HG03520 (cell line): ENCODE results near the gene TMEM132E.

ENCODE experiments used
- ATAC-seq: cut with Tn5 transposase; IDR thresholded peaks from one replicate; pipeline ENCODE4 v1.9.1; 2021; ENCODE audit warnings: mild to moderate bottlenecking, moderate library complexity; ENCODE audit not compliant: unreplicated experiment

The TMEM132E gene

DNA sequence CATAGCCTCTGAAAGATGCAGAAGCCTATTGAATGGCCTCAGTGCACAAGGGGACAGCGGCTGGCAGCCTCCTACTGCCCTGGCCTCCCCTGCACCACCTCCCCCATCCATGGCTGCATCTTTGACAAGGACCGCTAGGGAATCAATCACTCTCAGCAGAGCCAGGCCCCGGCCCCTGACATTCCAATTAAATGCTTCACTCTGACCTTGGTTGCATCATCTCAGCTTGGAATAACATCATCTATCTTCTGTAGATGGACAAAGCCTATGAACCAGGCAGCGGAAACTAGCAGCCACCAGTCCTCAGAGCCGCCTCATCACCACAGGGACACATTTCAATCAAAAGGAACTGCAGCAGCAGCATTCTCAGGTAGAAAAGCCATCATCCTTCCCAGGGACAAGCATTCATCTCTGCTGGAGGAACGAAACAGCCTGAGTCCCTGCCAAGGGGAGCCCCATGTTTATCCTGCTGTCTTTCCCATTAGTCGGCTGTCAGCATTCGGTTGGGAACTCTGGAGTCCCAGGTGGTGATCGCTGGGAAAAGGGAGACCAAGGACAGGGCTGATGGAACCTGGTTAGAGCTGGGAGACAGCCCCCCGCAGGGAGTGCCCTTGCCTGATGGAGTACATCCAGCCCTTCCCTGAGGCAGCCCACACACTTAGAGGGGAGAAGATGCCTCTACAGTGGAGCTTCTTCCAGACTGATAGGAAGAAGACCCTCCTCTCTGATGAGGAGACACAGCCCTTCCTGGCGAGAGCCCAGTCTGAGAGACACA is 11.5 kb upstream of the TMEM132E start:
- ATAC-seq, result no peak

DNA sequence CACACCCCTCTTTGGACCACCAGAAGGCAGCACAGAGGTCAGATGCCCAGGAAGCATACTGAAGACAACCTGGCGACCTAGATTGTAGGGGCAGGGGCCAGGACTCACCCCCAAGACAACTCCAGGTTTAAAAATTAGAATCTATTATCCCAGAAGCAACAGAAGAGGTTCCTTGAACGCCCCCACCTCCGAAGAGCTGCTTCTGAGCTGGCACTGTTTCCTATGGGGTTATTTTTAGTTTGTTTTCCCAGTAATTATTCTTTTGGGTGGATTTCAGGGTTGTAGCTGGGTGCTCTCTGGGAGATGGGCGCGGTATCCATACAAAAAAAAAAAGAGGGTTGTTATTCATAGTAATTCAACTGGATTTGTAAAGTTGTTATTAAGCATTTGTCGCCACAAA is 10.4 kb upstream of the TMEM132E start:
- no peak for ATAC-seq

DNA sequence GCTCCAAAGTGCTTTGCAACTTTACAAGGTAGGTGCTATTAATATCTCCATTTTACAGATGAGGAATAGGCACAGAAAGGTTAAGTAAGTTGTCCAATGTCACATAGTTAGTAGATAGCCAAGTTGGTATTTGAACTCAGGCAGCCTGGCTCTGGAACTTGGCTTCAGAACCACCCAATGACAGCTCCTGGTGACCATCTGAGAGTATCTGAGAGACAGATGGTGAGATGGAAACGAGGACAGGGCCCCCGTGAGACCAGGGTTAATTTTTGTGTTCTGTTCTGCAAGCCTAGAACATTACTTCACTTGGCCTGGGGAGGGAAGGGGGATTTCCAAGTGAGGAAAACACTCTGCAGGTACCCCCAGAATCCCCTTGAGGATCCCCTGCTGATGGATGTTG is 9.8 kb upstream of the TMEM132E start:
- no peak for ATAC-seq

DNA sequence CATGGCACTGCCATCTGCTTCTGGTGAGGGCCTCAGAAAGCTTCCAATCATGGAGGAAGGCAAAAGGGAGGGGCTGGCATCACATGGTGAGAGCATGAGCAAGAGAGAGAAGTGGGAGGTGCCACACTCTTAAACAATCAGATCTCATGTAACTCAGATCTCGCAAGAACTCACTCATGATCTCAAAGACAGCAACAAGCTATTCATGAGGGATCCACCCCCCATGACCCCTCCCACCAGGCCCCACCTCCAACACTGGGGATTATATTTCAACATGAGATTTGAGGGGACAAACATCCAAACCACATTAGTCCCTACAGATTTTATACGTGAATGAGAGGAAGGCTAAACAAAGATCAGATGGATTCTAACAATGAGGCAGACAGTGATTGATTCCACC is 8.9 kb upstream of the TMEM132E start:
- ATAC-seq, result no peak

DNA sequence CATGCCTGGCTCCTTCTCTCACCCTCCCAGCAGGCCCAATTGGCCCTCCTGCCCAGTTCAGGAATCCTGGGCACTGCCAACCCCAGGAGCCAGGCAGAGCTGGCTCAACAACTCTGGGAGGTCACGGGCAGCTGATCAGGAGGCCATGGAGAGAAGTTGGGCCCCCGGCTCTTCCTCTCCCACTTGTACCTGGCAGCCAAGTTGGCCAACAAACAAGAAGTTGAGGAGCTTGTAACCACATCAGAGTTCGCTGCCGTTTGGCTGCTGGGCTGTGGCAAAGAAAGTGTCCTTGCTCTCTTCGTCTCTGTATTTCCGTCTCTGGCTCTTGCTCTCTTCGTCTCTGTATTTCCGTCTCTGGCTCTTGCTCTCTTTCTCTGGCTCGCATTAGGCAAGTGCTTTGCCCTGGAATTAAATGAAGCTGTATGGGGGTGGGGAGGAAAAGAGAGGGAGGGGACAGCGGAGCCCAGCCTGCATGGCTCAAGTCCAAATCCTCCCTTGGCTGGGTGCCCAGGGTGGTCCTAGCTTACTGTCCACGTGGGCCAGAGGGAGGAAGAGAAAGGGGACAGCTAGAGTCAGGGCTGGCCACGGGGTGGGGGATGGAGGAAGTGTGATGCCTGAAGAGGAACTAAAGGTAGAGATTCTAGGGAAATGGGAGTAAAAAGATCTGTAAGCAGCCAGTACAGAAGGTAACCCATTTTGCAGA is 7.8 kb upstream of the TMEM132E start:
- ATAC-seq, result no peak

DNA sequence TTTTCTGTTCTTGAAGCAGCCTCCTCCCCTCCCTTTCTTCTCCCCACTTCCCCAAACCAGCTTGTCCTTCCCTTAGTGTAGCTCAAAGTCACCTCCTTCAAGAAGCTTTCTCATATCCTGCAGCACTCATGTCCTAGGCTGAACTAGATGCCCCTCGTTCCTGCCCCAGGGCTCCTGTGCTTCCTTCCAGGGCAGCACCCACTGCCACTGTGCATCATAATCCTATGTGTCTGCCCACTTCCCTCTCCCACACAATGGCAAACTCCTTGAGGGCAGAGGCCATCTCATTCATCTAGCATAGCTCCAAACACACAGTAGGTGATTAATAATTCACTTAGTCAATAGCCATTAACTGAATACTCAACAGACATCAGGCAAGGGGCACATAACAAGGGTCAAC is 6.9 kb upstream of the TMEM132E start:
- no peak for ATAC-seq

DNA sequence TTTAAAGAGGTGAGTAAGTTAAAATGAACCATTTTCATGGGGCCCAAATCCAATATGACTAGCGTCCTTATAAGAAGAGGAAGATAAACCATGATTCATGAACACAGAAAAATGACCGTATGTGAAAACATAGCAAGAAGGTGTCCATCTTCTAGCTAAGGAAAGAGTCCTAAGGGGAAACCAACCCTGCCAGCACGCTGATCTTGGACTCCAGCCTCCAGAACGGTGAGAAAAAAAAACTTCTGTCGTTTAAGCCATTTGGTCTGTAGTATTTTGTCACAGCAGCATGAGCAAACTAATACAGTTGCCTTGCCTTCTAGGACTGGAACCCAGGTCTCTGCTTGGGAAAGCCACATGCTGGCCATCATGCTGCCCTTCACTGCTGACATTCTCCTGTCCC is 4.2 kb upstream of the TMEM132E start:
- no peak for ATAC-seq

DNA sequence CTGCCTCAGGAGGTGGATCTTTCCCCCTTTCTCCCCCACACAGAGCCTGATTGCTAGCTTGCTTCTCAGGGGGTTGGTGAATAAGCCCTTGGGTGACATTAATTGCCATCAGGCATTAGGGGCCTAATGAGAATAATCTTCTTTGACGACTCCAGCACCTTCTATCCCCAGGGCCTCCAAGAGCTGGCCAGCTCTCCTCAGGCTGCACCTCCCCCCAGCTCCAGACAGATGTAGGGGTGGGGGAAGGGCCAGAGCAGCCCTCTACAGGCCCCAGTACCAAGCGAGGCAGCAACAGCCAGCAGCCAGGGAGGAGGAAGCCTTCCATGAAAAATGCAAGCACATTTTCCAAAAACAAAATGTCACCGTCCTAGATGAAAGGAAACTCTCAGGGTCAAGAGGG is 1.4 kb upstream of the TMEM132E start:
- no peak for ATAC-seq

DNA sequence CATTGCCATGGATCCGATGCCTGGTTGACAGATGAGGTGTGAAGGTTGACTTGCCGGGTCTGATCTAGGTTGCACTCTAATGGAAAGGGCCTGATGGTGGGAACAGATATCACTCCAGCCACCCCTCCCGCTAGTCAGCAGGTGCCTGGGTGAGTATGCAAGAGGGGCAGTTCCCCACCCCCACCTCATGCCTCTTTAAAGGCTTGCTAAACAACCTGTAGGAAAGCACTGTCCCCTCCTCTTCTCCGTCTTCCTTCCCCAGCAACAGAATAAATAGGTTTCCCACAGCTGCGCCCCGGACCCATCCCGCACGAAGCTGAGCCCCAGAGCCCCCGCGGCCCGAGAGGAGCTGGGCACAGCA is 746 bp upstream of the TMEM132E start:
- no peak for ATAC-seq

DNA sequence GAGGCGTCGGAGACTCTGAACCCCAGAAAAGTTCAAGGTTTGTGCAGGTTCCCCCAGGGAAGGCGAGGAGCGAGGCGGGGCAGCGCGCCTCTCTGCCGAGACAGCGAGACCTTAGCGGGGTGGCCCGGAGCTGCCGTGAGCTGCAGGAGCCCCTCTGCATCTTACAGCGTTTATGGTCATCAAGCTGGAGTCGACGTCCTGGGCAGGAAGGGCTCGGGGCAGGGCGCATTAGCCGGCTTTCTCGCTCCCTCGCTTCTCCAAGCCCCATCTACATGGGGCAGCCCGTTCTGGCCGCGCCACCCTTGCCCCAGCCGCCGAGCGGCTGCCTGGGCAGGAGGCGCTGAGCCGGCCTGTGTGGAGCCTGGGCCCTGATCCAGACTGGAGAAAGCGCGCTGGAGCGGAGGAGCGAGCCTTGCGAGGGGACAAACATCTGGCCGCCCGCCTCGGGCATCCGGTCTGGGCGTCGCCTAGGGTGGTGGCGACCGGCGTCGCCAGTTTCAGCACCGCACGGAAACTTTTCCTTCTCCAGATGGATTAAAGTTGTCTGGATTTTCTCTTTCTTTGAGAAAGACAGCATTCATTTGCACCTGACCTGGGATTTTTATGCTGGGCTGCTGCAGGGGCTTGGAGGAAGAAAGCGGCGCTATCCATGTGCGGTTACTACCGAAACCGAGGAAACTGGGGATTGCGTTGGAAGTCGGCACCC is 750 bp downstream of the TMEM132E start:
- ATAC-seq, result no peak

DNA sequence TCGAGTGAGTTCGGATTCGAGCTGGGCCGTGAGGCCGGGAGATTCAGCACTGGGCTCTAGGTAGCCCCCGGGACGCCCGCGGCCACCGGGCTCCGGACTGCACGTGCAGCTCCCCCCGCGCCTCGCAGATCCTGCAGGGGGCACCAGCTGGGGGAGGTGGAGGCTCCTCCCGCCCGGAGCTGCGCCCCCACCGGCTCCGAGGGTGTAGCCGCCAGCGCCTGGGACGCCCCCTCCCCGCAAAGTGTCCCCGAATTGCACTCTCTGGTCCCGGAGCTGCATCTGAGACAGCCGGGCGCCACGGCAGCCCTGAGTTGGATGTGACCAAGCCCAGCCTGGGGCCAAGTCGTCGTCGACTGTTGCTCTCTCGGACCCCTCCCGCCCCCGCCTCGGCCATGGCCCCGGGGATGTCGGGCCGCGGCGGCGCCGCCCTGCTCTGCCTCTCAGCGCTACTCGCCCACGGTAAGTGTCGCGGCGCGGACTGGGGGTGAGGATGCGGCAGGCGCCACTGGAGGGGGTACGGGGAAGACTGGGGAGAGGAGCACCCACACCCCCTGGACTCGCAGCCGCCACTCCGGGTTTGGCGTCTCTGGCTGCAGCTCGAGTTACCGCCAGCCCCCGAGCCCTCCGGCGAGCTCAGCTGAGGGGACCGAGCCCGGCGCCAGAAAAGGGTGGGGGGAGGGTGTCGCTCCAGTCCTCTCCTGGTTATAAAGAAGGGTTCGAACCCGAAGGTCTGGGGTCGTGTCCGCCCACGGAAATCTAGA is 1.5 kb downstream of the TMEM132E start:
- no peak for ATAC-seq

DNA sequence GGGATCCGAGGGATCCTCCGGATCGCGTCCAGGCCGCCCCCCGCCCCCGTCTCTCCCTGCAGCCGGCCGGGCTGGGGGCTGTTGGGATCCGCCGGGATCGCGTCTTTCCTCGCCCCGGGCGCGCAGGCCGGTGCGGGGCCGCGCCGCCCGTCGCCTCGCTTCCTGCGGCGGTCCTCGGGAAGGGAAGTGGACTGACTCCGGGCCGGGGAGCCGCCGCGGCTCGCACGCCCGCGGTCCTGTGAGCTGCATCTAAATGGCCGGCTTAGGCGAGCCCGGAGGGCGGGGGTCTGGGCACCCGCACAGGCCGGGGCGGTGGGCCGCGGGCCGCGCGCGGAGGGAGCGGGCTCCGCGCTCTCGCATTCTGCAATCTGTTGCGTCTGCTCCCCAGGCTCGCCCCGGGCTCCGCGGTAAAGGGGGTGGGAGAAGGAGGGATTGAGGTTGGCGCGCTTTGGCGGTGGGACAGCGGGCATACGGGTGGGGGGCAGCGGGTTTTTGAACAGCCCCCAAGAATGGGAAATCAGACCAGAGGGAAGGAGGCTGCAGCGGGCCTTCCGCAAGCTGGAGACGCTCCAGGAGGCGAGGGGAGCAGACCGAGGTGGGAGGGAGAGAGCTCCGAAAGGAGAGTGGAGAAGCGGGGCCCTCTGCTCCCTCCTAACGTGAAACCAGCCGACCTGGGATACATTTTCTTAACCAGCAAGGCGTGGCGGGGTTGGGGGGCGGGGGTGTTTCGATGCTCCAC is 2.2 kb downstream of the TMEM132E start:
- no peak for ATAC-seq

DNA sequence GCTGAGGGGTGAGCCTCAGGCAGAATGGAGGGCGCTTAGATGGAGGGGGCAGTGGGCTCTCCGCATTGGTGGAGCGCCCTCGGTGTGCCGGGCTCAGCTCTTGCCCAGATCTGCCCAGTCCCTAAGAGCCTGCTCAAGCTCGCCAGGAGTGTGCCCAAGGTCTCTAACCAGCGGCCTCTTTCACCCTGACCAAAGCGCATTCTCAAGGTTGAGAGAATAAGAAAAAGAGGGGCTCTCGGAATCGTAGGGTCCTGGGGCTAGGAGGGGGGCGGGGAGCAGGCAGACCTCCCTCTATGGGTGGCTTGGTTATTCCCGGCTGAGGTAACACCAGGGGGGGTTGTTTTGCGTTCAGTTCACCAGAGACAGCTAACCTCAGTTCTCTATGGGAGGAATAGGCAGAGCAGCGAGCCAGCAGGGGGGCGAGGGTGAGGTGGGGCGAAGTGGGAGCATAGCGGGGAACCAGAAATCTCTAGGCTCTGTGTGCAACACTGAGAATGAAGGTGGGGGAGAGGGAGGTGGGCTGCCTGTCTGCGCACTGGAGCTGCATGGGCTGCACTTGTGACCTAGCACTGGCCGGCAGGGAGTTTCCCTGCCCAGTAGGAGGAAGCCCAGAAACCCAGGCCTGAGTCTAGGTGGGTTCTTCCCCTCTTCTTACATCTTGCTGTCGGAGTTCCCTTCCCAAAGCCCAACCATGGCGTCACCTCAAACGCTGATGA is 3.0 kb downstream of the TMEM132E start:
- ATAC-seq, result no peak

DNA sequence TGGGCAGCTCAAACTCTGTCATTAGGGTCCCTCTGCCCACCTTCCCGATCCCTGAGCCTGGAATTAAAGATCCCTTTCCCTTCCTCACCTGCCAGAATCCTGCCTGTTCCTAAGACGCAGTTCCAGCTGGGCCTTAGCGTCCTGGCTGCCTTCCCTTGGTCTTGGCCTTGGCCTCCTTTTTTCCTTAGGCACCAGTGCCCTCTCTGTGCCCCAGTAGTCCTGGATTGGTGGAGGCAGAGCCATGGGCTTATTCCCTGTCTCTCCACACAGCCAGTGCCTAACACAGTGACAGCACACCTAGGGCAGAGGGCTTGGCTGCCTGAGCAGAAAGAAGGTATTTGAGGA is 3.5 kb downstream of the TMEM132E start:
- ATAC-seq, result no peak

DNA sequence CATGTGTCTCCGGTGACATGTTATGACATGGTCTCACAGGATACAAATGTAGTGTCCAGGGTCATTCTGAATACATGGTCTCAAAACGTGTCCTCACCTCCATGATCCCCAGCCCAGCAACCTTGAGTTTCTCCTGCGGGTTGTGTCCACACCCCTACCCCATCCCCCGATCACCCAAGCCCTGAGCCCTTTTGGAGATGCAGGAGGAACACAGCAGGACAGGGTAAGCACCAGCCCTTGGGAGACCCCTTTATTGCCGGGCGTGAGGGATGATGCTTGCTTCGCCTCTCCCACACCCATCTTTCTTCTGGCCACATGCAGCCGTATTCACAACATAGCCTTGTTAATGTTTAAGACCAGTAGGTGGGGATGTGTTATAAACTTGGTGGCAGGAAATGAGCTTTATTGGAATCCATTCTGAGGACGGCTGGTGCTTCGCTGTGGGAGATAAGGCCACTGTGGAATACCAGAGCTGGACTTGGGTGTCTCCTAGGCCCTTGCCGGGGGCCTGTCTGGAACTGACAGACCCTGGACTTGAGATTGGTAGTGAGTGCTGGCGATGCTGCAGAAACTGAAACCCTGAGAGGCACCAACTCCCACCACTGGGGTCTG is 5.5 kb downstream of the TMEM132E start:
- ATAC-seq, result no peak

DNA sequence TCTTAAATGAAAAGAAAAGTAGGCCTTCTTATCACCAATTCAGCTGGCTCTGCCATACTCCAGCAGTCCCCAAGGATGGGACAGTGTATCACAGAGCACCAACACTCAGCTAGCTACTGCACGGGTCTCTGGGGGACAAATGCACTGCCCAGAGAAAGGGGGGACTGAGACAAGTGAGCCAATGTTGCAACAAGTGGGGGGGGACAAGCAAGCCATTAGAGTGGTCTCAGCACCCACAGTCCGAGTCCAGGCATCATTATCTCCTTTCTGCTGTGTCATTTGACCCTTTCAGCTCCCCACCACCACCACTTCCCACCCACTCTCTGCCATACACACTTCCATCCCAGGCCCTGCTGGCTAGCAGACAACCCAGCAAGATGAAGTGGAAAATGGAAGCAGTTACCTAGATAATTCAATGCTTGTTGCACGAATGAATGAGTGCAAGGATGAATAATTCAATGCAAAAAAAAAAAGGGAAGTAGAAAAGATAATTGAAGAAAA is 7.0 kb downstream of the TMEM132E start:
- ATAC-seq, result no peak

DNA sequence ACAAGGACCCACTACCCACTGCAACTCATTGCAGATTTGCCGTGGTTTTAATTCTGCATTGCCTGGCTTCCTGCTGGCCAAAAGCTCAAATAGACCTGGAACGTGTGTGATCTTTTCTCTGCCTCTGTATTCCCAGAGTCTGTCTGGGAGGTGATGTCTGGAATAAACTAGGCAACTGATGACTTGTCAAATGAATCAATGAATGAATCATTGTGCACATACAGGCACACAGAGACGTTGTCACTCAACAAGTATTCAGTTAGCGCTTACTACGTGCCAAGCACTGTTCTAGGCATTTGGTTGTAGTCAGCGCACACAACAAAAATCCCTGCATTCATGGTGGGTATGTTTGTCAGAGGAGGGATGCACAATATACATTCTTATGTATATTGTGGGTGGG is 8.9 kb downstream of the TMEM132E start:
- no peak for ATAC-seq

DNA sequence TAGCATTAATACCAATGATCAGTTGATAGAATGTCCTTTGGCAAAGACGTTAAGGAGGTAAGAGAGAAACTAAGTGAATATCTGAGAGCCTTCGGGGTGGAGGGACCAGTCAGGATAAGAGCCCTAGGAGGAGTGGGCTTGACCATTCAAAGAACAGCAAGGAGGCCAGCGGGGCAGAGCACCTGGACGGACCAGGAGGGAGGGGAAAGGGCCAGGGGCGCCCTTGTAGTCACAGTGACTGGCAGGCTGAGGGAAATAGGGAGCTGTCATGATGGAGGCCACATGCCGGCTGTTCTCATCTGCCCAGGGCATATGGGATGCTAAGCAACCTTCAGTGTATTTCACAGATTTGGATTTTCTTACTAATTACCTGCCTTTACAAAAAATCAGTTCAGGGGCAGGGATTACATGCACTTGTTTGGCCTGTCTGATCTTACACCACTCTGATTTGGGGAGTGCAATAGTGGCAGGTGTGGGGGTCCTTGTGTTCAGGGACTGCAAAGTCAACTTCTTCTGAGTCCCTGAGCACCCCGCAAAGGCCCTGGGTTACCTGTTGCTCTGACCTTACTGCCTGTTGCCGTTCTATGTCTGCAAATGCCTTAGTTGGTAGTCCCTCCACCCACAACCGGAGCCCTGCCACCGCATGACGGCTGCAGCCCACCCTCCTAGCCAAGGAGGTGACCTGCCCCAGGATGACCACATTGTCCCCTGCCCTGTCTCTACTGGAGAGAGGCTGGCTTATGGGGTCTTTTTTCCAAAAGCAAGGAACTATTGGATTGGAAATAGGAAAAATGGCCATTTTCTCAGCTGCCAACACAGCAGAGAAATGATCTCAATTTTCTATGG is 10.0 kb downstream of the TMEM132E start:
- no peak for ATAC-seq

DNA sequence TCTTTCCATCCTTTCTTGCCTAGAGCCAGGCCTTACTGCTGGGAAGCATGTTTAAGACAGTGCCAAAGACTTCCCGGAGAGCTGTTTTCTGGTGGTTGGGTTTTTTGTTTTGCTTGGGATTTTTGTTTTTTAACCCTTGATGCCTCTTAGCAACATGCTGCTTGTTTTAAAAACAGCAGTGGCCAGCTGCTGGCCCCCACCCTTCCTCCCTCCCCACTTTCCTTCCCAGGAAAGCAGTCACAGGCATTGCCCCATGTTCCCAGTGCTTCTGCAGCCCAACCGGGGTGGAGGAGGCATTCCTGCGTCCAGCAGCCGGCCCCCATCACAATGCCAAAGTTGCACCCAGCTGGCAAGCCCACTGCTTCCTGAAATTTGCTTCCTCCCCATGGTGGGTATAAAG is 12.6 kb downstream of the TMEM132E start:
- no peak for ATAC-seq
